Measurements from ENCODE around the gene NAB2.
"Not testable (repeated sequence)": the region's sequence is repeated elsewhere in the genome, so short reads cannot be mapped to it uniquely, and the experiment has no call there.

Gene NAB2

GRCh38 chr12:57111031-57111734, 22.3 kb downstream of the NAB2 start, which contains the start of gene STAT6:
STAT6 (minus strand) TSS chr12:57111362; CDS start chr12:57108278, 3,084 bp downstream.
- DNase-seq (ENCODE audit: low read depth, low spot score), result no peak

DNA sequence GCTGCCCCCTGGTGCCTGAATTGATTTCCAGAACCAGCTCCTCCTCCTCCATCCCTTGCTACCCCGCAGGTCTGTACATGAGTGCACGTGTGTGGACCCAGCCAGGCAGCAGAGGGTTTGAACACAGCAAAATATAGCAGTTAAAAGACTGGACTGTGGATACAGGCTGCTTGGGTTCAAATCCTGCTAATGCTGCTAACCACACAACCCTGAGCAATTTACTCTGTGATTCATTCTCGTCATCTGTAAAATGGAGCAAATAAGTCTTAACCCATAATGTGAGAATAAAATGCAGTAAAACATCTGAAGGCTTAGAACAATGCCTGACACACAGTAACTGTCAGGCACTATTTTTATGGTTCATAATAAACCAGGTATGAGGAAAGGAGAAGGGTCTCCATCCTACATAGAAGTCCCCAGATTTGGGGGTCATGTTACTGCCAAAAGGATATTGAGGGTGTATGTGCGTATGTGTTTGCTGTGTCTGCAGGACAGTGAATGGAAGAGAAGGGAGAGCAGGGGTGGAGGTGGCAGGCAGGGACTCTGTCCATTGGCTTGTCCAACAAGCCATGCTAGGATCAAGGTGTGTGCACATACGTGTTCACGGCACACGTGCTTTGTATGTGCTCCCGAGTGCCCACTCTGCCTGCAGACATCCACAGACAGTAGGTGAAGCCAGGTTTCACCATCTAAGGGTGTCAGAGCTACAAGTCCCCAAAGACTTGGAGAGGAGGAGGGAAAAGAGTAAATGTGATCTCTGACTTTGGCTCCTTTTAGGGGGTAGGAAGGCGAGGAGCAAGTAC, 23.8 kb downstream of the NAB2 start:
- DNase-seq (ENCODE audit: low read depth, low spot score), result no peak

DNA sequence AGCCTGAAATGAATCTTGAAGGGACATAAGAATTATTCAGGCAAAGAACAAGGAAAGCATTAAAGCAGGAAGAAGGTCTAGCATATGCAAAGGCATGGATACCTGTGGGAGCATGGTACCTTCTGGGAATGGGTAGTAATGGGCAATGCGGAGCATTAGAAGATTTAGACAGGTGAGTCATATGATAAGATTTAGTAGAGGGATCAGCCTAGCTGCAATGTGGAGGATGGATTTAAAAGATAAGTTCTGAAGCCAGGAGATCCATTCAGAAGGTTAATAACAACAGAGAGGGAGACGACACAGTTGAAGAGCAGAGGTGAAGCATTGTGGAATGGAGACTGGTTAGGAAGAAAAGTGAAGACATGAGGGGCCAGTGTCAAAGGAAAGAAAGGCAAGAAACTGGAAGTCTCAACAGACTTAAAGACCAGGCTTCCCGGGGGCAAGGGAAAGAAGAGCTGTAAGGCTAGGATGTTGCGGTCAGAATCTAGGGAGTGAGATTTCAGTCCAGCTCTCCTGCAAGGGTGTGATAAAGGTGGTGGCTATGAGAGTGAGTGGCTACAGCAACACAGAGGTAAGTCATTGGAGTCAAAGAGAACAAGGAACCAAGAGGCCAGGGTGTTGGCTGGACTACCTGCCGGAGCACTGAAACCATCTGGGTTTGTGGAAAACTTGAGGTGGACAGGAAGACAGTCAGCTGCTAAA, 27.8 kb downstream of the NAB2 start:
- DNase-seq (ENCODE audit: low read depth, low spot score), result no peak

GRCh38 chr12:57118711-57119271, 29.9 kb downstream of the NAB2 start:
- no peak for DNase-seq (ENCODE audit: low read depth, low spot score)

- no peak for DNase-seq (ENCODE audit: low read depth, low spot score)
Observed at GRCh38 chr12:57119294-57120085, 30.6 kb downstream of the NAB2 start.

GRCh38 chr12:57120718-57121117, 31.8 kb downstream of the NAB2 start:
- DNase-seq (ENCODE audit: low read depth, low spot score), result not testable (repeated sequence)

- no peak for DNase-seq (ENCODE audit: low read depth, low spot score)
Observed at GRCh38 chr12:57123813-57124212, 34.9 kb downstream of the NAB2 start.

- no peak for DNase-seq (ENCODE audit: low read depth, low spot score)
Observed at GRCh38 chr12:57124261-57124877, 35.5 kb downstream of the NAB2 start.

DNA sequence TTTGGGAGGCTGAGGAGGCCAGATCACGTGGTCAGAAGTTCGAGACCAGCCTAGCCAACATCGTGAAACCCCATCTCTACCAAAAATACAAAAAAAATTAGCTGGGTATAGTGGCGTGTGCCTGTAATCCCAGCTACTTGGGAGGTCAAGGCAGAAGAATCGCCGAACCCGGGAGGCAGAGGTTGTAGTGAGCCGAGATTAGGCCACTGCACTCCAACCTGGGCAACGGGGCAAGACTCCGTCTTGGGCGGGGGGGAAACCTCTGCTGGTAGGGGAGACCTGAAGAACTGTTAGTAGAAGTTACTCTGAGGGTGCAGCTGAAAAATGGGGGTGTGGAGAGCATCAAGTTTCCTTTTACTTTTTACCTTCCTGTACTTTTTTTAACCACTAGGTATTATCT, 37.1 kb downstream of the NAB2 start:
- DNase-seq (ENCODE audit: low read depth, low spot score), result no peak

- DNase-seq (ENCODE audit: low read depth, low spot score), result no peak
Observed at GRCh38 chr12:57126561-57126960, 37.6 kb downstream of the NAB2 start.

GRCh38 chr12:57127101-57127725, 38.3 kb downstream of the NAB2 start:
- no peak for DNase-seq (ENCODE audit: low read depth, low spot score)

DNA sequence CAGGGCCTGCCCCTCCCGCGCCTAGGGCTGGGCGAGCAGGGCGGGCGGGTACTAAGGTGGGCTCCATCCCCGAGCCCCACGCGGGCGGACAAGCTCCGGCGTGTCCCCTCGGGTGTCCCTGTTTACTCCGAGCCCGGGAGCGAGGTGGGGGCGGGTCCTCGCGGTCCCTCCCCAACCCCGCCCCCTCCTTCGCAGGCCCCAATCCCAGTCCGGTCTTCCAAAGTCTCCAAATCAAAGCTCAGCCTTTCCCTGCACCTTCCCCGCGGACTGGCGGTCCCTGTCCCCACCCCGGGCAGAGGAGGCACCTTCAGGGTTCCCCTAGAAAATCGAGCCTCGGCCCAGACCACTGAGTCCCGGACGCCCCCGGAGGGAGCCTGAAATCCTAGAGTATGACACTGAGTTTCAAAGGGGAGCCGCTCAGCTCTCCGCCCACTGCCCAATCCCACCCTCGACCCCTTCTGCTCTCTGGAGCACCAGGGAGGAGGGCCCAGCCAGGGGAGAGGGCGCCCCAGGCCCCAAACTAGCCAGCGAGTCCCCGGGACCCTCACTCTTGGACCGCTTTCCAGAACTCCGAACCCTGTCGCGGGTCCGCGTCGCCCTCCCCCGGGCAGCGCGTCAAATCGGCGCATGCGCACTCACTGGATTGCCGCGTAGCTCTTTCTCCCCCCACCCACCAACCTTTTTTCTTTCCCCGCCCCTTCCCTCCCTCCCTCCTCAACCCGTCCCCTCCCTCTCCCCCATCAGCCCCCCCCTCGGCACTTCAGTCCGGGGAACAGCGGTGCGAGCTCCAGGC, 39.0 kb downstream of the NAB2 start, which contains the start of gene LRP1:
Gene LRP1, plus strand, starts transcription at position 758 of the 793 bp plus-strand sequence. CDS start 482 bp downstream, outside the sequence.
- DNase-seq (ENCODE audit: low read depth, low spot score), result no peak

DNA sequence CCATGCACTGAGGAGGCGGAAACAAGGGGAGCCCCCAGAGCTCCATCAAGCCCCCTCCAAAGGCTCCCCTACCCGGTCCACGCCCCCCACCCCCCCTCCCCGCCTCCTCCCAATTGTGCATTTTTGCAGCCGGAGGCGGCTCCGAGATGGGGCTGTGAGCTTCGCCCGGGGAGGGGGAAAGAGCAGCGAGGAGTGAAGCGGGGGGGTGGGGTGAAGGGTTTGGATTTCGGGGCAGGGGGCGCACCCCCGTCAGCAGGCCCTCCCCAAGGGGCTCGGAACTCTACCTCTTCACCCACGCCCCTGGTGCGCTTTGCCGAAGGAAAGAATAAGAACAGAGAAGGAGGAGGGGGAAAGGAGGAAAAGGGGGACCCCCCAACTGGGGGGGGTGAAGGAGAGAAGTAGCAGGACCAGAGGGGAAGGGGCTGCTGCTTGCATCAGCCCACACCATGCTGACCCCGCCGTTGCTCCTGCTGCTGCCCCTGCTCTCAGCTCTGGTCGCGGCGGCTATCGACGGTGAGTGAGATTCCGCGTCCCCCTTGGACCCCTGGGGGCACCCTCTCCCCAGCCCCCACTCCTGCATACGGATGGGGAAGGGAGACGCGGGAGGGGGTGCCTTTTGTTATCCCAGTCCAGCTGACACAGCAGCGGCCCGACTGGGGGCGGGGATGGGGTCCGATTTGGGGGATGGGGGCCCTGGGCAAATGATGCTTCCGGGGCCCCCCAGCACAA, 39.8 kb downstream of the NAB2 start:
- no peak for DNase-seq (ENCODE audit: low read depth, low spot score)

GRCh38 chr12:57129321-57129842, 40.5 kb downstream of the NAB2 start:
- no peak for DNase-seq (ENCODE audit: low read depth, low spot score)

- DNase-seq (ENCODE audit: low read depth, low spot score), result no peak
Observed at GRCh38 chr12:57129889-57130288, 41.0 kb downstream of the NAB2 start.

GRCh38 chr12:57130941-57131340, 42.0 kb downstream of the NAB2 start:
- DNase-seq (ENCODE audit: low read depth, low spot score), result no peak

DNA sequence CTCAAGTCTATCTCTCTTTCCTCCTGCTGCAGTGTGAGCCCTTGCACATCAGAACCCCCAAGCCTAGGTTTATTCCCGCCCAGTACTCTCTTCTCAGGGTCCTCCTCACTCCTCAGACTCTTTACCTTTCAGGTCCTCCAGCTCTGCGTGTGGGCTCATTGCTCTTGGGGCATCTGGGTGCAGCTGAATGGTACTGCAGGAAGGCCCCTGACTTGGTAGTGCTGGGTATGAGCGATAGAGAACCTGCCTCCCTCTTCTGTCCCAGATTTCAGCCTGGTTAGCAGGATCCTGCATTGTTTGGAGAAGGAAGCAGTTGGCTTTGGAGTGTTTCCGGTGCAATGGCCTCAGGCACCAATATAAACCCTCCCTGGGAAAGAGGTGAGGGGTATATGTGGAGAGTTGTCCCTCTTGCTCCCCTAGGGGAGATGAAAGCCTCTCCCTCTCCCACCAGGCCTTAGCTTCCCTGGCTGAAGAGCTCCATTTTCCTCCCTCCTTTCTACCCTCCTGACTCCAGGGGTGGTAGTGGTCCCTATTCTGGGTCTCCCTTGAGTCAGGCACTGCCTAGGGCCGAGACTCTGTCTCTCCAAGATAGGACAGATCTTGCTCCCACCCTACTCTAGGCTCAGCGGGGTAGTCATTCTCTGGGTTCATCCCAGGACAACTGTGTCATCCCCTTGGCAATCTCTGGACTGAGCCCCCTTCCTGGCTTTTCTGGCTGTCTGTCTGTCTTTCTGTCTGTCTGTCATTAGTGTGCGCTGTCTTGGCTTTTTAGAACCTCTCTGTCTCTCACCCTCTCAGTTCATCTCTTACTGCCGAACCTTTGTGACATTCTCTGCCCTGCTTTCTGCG, 43.2 kb downstream of the NAB2 start:
- DNase-seq (ENCODE audit: low read depth, low spot score), result no peak

Data from iPS DF 19.7 (cell line).